Measurements from ENCODE around the gene PTPRK.
"Not testable (repeated sequence)": the region's sequence is repeated elsewhere in the genome, so short reads cannot be mapped to it uniquely, and the experiment has no call there.

PTPRK gene

DNA sequence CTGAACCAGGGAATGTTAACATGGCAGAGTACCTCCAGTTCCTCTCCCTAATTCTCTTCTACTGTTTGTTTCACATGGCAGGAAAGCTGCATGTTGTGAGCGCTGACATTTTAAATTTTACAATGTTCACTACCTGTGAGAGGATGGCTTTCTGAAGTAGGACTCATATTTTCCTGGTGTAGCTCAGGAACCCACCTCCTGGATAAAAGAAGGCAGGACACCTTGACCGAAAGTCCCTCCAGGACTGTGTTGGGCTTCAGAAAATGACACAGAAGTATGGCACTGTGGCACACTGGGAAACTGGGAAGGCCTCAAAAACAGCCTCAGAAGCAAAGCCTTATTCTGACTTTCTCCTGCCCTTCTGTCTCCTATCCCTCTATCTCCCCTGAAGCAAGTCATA, 33.3 kb downstream of the PTPRK start:
- DNase-seq = no peak

DNA sequence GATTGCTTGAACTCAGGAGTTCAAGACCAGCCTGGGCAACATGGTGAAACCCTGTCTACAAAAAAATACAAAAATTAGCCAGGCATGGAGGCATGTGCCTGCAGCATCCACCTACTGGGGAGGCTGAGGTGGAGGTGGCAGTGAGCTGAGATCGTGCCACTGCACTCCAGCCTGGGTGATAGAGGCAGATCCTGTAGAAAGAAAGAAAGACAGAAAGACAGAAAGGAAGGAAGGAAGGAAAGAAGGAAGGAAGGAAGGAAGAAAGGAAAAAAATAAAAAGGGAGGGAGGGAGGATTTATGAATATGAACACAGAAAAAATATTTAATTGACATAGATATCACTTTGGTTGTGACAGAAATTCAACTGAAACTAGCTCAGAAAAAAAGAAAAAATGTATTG, 33.8 kb downstream of the PTPRK start:
- DNase-seq = not testable (repeated sequence)

DNA sequence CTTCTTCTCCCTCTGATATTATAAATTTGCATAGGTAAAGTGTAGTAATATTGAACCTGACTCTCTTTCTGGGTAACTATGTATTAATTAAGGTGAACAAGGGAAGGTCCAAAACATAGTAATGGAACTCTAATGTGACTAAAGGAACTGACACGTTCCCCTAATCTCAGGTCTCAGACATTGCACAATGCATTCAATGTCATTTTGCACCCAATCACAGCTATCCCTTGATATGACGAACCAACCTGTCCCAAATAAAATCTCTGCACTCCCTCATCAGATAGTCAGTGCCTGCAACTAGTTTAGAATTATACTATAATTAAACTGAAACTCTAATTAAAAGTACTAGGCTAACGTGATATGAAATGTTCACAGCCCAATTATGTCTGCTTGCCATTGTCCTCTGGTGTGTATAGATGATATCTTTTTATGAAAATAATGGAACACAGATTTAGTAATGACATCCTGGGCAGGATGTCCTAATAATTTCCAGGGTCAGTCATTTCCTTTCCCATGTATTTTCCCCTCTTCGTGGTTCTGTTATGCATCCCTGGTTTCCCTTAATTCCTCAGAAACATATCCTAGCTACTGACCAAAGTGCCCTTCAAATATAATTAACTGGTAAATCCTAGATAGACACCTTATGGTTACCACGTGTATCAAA, 36.8 kb downstream of the PTPRK start:
- no peak for DNase-seq

DNA sequence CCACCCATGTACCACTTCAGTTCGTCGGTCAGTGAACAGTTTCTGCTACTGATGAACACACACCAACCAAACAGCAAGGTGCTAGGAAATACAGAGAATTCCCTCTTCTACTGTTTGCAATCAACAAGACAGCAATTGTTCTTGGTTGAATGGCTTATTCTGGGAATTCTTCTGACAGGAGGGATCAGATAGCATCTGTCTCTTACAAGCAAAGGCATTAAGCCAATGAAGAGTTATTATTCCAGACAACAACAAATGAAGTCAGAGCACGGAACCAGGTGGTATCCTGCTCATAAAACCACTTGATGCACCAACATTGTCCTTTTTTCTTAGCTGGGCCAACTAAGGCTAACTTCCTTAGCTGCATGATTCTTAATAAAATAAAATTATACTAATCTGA, 37.8 kb downstream of the PTPRK start:
- DNase-seq = no peak

DNA sequence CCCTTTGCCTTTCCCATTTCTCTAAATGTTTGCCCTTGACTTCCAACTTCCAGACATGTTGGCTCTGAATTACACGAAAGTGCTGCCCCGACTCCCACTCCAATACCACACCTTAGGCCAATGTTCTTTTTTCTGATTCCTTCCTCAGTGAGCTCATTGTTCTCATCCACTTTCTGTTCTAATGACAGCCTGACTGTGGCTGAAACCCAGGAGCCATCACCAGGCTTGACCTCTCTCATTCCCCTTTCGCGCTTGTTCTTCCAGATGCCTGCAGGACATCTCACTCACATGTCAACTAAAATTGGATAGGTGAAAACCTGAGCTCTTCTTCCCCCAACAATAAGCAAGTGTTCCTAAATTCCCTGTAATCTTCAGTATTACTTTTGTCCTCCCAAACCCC, 40.4 kb downstream of the PTPRK start:
- DNase-seq = no peak

DNA sequence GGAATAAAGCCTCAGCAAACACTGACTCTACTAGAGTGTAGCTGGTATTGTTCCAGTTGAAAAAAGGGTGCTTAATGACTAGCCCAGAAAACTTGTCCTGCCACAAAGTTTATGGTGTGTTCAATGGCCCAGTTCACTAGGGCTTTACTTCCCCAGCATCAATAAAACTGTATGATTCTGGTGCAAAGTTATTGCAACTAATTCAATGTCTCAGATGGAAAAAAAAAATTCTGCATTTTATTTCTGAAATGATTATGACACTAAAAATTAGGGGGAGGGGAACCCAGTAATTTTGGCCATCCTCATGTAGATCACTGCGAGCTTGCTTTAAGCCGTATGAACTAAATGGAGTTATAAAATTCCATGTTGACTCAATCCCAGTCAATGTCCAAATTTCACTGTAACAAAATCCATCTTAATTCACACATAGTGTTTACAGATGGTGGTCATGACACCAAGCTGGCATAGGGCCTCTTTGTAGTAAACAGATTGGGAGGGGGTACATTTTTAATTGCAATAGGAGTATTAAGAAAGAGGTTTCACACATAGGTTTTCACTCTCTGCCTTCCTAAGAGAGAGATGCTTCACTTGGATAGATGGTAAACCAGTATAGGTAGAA, 41.2 kb downstream of the PTPRK start:
- no peak for DNase-seq

DNA sequence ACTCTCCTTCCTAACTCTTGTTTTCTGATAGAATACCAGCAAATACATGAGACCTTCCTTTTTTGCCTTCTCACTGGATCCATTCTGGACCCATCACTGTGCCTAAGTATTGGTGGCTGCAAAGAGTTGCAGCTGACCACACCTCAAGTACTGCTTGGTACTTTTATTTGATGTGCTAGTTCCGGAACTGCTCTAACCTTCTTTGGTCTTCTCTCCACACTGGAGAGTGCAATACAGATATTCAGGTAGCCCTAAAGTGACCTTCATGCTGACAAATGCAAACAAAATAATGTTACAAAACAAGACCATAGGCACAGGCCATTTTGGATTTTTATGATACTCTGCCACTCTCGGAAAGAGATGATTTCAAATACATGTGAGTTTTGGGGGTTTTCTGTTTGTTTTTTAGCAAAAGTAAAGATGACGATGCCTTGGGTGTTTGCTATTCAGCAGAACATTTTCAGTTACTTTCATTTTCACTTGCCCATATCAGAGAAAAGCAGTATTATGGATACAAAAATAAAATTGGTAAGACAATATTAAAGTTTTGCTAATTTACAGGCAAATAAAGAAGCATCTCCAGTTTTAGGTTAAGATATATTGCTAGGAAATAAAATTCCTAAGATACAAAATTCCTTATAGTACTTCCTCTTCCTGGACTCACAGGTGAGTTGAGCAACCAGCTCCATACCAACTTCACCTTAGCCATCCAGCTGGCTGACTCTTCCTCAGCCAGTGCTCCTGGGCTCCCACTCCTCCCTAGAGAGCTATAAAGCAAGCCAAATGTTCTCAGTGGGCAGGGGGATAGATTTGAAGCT, 42.0 kb downstream of the PTPRK start:
- DNase-seq = no peak

DNA sequence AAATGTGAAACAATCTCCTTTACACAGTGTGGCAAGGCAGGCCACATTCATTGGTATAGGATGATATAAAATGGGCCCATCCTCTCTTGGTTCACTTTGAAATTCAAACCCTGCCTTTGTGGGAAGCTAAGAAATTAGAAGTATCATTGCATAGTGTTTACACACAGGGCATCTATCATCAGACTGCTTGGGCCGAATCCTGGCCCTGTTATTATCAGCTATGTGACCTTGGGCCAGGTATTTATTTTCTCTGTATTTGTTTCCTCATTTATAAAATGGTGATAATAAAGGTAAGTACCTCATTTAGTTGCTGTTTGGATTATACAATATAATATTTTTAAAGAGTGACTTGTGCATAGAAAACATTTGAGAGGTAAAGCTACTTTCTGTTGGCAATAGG, 45.5 kb downstream of the PTPRK start:
- DNase-seq = no peak

DNA sequence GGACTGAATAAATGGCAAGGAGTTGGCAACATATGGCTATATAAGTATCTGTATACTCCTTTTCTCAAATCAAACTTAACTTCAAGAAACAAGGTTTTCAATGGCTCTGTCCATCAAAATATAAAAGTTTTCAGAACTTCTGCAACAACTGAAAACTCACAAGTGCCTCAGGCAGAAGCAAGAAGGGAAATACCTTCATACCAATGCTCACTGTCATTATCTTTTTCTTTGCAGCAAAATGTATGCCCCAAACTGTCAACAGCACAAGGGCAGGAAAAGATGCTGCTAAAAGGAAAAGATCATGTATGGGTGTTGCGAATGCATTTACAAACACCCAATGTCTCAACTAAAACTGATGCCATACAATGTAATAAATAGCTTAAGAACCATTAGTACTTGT, 45.9 kb downstream of the PTPRK start:
- no peak for DNase-seq

DNA sequence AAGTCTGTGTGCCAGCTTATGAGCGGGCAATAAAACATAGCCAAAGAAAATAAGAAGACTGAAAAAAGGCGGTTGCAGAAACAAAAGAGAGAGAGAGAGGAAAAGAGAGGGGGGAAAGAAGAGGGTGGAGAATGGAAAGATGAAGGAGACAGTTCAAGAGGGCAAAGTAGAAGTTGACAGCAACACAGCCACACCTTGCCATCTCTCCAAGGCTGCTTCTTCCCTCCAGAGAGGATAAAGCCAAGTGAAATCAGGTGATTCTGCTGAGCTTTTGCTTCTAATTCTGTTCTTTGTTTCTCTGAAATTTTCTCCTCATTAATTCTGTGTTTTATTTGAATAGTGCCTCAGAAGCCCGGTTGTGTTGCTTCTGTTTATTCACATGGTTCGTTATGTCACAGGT, 48.5 kb downstream of the PTPRK start:
- no peak for DNase-seq

DNA sequence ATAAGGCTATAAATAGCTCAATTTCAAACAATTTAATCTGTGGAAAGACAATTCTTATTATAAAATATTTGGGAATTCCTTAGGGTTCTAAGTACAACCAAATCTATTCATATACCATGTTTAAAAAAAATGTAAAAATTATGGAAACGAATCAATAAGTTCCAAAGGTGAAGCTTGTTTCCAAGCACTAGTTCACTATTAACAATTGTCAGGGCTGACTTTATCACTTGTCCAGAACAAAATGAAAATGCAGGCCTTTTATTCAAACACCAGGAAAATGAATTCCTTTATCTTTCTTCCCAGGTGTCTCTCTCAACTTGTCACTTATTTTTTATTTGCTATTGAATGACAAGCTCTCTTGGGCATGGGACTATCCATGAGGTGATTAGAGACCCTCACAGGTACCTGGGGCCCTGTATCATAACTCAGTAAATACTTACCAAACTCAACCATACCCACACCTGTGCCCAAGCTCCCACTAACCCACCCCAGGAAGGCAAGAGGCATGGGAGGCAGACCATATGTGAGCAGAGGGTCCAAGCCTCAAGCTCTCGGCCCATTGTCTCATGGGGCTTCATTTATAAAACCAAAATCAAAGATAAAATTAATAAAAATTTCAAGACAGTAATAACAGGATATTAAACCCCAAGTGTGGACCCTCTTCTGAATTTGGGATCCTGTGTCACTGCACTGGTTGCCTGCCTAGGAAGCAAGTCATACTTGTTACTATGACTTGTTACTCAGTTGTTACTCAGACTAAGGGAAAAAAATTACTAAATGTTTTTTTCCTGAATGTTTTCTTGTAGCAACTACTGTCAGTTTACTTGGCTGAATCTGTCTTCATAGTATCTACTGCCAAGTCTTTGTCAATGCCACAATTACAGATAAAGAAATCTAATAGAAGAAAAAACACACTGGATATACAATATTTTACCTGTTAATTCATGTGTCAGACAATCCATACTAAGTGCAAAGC, 54.7 kb downstream of the PTPRK start:
- no peak for DNase-seq

DNA sequence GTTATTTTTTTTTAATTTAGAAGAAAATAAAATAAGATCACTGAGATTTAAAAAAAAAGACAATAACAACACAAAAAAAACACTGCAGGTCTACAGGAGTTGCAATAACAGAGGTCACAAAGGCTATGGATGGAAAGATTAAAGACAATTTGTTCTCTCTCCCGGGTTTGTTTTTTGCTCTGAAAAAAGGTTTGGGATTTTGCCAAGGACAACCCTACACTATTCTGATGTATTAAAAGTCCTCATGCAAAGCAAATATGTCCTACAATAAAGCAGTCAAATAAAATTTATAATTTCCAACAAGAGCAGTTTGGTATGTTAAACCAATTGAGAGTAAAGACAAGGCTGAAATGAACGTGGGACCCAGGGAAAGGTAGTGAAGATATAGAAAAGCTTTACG, 55.6 kb downstream of the PTPRK start:
- DNase-seq = no peak

DNA sequence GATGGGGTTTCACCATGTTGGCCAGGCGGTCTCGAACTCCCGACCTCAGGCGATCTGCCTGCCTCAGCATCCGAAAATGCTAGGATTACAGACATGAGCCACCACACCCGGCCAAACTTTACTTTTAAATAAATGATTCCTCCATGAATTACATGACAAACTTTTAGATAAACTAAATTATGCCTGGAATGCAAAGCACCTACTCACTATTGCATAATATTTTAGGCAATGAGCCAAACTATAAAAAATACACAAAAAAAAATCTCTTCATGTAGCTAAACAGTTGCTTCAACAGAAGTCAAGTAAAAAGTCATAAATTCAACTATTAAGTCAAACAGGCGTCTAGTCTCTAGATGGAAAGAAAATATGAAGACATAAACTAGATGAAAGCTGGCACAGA, 56.5 kb downstream of the PTPRK start:
- DNase-seq = no peak

DNA sequence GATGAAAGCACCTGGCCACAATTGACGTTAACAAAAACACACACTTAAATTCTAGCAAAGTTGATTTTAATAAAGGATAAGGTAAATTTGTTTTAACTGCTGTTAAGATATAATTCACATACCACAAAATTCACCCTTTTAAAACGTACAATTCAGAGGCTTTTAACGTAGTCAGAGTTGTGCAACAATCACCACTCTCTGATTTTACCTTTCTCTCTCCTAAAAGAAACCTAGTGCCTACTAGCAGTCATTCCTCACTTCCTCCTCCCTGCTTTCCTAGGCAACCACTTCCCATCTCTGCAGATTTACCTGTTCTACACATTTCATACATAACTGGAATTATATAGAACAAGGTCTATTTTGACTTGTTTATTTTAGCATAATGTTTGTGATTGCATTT, 58.9 kb downstream of the PTPRK start:
- DNase-seq = no peak

DNA sequence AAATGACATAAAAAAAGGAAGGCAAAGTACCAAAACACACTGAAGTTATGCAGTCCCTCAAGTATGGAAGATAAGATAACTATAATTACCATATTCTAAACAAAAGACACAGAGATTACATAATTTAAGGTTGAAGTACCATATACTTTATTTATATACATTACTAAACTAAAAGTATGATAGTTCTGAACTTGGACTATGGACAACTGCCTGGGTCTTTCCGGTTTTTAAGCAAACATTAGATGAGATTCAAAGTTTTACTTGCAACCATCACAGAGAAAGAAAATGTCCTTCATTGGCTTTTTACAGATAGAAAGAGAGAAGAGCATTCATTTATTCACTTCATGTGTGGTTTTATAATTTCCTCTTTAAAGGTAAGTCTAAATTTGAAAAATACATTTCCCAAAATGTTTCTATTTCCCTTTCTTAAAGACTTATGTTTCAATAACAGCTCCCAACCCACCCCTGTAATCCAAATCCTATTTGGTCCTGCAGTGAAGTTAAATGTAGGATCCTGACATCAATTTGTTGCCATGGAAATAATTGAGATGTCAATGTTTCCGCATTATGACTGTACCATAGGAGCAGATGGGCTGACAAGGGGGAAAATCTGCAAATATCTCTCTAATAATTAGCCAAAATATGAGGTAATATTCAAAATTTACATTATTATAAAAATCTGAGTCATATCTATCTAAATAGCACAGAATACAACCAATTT, 63.7 kb downstream of the PTPRK start:
- DNase-seq = no peak

DNA sequence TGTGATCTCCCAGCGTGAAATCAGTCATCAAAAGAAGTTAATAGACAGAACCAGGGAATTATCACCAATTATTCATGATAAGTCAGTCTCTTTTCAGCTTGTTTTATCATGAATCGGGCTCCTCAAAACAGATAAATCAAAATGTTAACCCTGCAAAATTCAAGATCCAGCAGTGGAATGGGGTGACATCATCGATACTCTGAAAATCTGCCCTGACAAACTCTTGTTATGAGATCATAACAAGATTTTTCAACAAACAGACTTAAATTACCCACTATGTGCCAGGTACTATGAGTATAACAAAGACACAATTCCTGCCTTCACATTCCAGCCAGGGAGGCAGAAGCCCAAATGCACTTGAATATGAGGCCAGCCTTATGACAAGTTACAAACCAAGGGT, 64.4 kb downstream of the PTPRK start:
- DNase-seq = no peak

DNA sequence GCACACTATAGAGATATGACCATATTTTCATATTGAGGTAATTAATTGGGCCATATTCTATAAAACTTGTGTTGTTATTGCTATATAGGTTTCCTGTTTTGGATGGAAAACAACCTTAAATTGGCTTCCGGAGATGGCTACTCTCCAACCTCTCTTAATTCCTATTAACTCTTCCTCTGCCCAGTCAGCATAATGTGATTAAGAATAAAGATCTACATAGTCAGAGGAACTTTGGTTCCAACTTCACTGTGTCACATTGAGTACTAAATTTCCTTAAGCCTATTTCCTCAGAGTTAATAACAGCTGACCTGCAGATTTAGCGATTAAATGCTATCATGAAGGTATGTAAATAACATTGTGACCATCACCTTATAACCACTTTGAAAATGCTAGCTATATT, 67.7 kb downstream of the PTPRK start:
- no peak for DNase-seq

DNA sequence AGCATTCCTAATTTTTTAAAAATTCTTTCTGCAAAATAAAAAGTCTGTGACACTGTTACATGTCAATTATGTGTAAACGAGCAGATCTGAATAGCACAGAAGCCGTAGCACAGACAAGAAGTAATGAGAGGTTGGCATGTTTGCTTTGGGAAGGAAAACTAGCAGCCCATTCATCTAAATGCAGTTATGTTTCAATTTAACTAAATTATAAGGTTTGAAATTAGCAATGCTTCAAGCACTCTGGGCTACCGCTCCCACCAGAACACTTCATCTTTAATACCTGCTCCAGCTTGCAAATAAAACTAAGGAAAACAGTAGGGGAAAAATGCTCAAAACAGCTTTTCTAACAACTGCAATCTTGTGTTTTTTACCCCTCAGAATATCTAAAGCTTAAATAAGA, 73.9 kb downstream of the PTPRK start:
- DNase-seq = no peak

DNA sequence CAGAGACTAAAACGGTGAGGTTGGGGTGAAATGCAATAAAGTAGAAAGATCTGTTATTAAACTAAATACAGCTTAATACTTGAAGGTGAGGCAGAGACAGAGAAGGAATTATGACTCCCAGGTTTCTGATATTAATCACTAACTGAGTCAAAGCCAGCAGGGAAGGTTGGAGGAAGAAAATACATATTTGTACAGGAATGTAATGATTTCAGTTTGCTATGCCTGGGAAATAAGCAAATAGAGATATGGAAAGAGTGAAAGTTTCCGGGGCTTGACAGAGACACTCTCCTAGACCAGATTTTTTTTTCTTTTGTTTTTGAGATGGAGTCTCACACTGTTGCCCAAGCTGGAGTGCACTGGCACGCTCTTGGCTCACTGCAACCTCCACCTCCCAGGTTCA, 76.8 kb downstream of the PTPRK start:
- DNase-seq = no peak

DNA sequence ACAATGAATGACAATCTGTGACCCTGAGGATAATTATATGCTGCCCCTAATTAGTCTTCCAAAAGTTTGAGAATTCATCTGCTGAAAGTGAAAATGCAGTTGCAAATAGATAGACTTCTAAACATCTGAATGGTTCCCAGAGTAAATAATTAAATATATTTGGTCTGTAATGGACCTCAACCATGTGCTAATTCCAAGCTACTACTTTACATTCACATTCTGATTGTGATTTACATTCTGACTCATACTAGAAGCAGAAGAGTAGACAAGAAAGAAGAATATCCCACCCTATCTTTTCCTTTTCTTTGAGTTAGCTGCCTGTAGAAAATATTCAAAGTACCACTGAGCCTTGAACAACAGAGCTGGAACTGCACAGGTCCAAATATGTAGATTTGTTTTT, 80.8 kb downstream of the PTPRK start:
- no peak for DNase-seq

DNA sequence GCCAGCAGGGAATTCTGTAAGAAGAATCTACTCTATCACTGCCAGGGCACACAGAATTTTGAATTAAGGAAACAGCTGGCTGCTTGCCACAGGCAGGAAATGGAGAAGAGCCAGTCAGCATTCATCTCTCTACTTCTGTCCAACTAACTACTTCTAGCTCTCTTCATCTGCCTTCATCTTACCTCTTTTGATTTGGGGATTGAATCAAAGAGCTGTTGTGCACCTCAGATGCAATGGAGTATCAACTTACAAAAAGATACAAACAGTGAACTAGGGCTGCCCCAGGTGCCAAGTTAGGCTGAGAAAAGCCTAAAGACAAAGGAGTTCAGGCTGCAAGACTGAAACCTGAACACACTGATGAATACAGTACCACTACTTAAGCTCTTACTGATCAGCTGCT, 82.0 kb downstream of the PTPRK start:
- no peak for DNase-seq

DNA sequence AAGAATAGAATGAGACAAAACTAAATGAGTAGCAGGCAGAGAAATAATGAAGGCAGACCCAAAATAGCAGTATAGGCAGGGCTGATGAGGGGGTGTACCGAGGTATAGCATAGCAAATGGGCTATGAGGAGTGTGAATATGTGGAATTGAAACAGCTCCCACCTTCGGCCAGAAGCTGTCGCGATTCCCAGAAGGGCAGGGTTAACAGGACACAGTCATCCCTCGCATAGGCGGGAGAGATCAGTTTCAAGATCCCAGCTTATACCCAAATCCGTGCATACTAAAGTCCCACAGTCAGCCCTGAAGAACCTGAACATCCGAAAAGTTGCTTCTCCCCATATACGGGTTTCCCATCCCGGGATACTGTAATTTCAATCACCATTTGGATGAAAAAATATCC, 82.7 kb downstream of the PTPRK start:
- no peak for DNase-seq

Measured in activated CD4-positive, alpha-beta T cell treated with anti-CD3 and anti-CD28 coated beads for 1 hour (primary cell).